ENCODE results near the gene PDX1. TPM values are rescaled to one million over a fixed set of nuclear protein-coding genes. Genes with fewer than 3 reads are reported as not detected.
A peak's percentile ranks its signal among the peaks of the same experiment; 100 is the strongest.
"Not testable (repeated sequence)": the region's sequence is repeated elsewhere in the genome, so short reads cannot be mapped to it uniquely, and the experiment has no call there.

The PDX1 gene
- polyA plus RNA-seq, 1 donor from 2014 or later = not detected

- Mint-ChIP-seq H3K4me3 (no peak overlapping the region), H3K27me3 (peaks cover 69% of the 10 kb centered on the region), H3K27ac (peak overlapping the region in 1 of 3 donors; percentile 54), H3K9me3 (no peaks in the 10 kb centered on the region), H3K4me1 (peaks cover 7 to 13% (median 9%) of the 10 kb centered on the region in 3 donors), H3K36me3 (no peaks in the 10 kb centered on the region)
These were observed 40.2 kb downstream of the PDX1 start for GRCh38 chr13:27959976-27960361.

GRCh38 chr13:27960362-27961226 lies 40.8 kb downstream of the PDX1 start:
- H3K9me3 Mint-ChIP-seq = no peaks in the 10 kb centered on the region
- peaks cover 69% of the 10 kb centered on the region for H3K27me3 Mint-ChIP-seq
- H3K4me3 Mint-ChIP-seq = peak overlapping the region; percentile 40 to 82 (median 76)
- H3K4me1 Mint-ChIP-seq = peaks cover 5 to 11% (median 9%) of the 10 kb centered on the region in 3 donors
- H3K36me3 Mint-ChIP-seq = no peaks in the 10 kb centered on the region
- peak overlapping the region in 1 of 3 donors; percentile 71 for H3K27ac Mint-ChIP-seq

- H3K27me3 Mint-ChIP-seq = peaks cover 73% of the 10 kb centered on the region
- H3K36me3 Mint-ChIP-seq = no peaks in the 10 kb centered on the region
- H3K9me3 Mint-ChIP-seq = peaks cover 0 to 1% (median 0%) of the 10 kb centered on the region in 3 donors
- peak overlapping the region; percentile 34 to 76 (median 65) for H3K4me3 Mint-ChIP-seq
- H3K27ac Mint-ChIP-seq = peak overlapping the region in 1 of 3 donors; percentile 76
- H3K4me1 Mint-ChIP-seq = peaks cover 7 to 11% (median 9%) of the 10 kb centered on the region in 3 donors
These were observed 41.7 kb downstream of the PDX1 start for GRCh38 chr13:27961227-27962085.

GRCh38 chr13:27962128-27962841 lies 42.5 kb downstream of the PDX1 start:
- peak overlapping the region in 2 of 4 donors; percentile 22 to 76 for H3K4me3 Mint-ChIP-seq
- H3K27me3 Mint-ChIP-seq = peaks cover 74% of the 10 kb centered on the region
- H3K36me3 Mint-ChIP-seq = no peaks in the 10 kb centered on the region
- H3K9me3 Mint-ChIP-seq = peaks cover 0 to 1% (median 0%) of the 10 kb centered on the region in 3 donors
- H3K27ac Mint-ChIP-seq = peak overlapping the region in 1 of 3 donors; percentile 76
- peaks cover 9 to 14% (median 12%) of the 10 kb centered on the region in 3 donors for H3K4me1 Mint-ChIP-seq

- no peak overlapping the region for H3K27ac Mint-ChIP-seq
- peaks cover 15 to 18% (median 16%) of the 10 kb centered on the region in 3 donors for H3K4me1 Mint-ChIP-seq
- peaks cover 0 to 1% (median 0%) of the 10 kb centered on the region in 3 donors for H3K9me3 Mint-ChIP-seq
- peak overlapping the region in 1 of 4 donors; percentile 57 for H3K4me3 Mint-ChIP-seq
- peaks cover 76% of the 10 kb centered on the region for H3K27me3 Mint-ChIP-seq
- no peaks in the 10 kb centered on the region for H3K36me3 Mint-ChIP-seq
These were observed 43.2 kb downstream of the PDX1 start for GRCh38 chr13:27962982-27963381.

GRCh38 chr13:27963491-27963890 lies 43.7 kb downstream of the PDX1 start:
- Mint-ChIP-seq H3K4me1 (peaks cover 16 to 18% (median 16%) of the 10 kb centered on the region in 3 donors), H3K27me3 (peaks cover 72% of the 10 kb centered on the region), H3K36me3 (no peaks in the 10 kb centered on the region), H3K27ac (no peak overlapping the region), H3K9me3 (peaks cover 0 to 1% (median 0%) of the 10 kb centered on the region in 3 donors), H3K4me3 (peak overlapping the region in 1 of 4 donors; percentile 57)

- H3K4me3 Mint-ChIP-seq, H3K36me3 Mint-ChIP-seq, H3K27ac Mint-ChIP-seq, H3K9me3 Mint-ChIP-seq: not testable (repeated sequence)
- peaks cover 18 to 20% (median 18%) of the 10 kb centered on the region in 3 donors for H3K4me1 Mint-ChIP-seq
- H3K27me3 Mint-ChIP-seq = peaks cover 68% of the 10 kb centered on the region
These were observed 44.4 kb downstream of the PDX1 start for GRCh38 chr13:27964206-27964605.

GRCh38 chr13:27964741-27965323 lies 45.0 kb downstream of the PDX1 start:
- H3K27me3 Mint-ChIP-seq = peaks cover 70% of the 10 kb centered on the region

GRCh38 chr13:27965343-27965739 lies 45.5 kb downstream of the PDX1 start:
- Mint-ChIP-seq H3K36me3 (no peaks in the 10 kb centered on the region), H3K4me1 (peaks cover 19 to 28% (median 21%) of the 10 kb centered on the region in 3 donors), H3K27ac (peak overlapping the region in 1 of 3 donors; percentile 76), H3K4me3 (no peak overlapping the region), H3K9me3 (peaks cover 0 to 1% (median 0%) of the 10 kb centered on the region in 3 donors), H3K27me3 (peaks cover 69% of the 10 kb centered on the region)

More at GRCh38 chr13:27964741-27965323, 45.0 kb downstream of the PDX1 start:
- H3K9me3 Mint-ChIP-seq = peaks cover 0 to 1% (median 0%) of the 10 kb centered on the region in 3 donors
- H3K4me1 Mint-ChIP-seq = peaks cover 22 to 26% (median 23%) of the 10 kb centered on the region in 3 donors
- no peak overlapping the region for H3K4me3 Mint-ChIP-seq
- H3K27ac Mint-ChIP-seq = no peak overlapping the region
- no peaks in the 10 kb centered on the region for H3K36me3 Mint-ChIP-seq

- H3K9me3 Mint-ChIP-seq = peaks cover 0 to 1% (median 0%) of the 10 kb centered on the region in 3 donors
- H3K4me1 Mint-ChIP-seq = peaks cover 18 to 28% (median 19%) of the 10 kb centered on the region in 3 donors
- peaks cover 72% of the 10 kb centered on the region for H3K27me3 Mint-ChIP-seq
- H3K27ac Mint-ChIP-seq = peak overlapping the region in 2 of 3 donors; percentile 64 to 76
- H3K4me3 Mint-ChIP-seq = peak overlapping the region in 2 of 4 donors; percentile 46 to 79
- no peaks in the 10 kb centered on the region for H3K36me3 Mint-ChIP-seq
These were observed 46.2 kb downstream of the PDX1 start for GRCh38 chr13:27965740-27966640.

GRCh38 chr13:27966641-27967202 lies 46.9 kb downstream of the PDX1 start:
- Mint-ChIP-seq H3K9me3 (peaks cover 0 to 1% (median 0%) of the 10 kb centered on the region in 3 donors), H3K4me3 (peak overlapping the region in 2 of 4 donors; percentile 77 to 80), H3K27me3 (peaks cover 72% of the 10 kb centered on the region)

GRCh38 chr13:27967203-27967735 lies 47.5 kb downstream of the PDX1 start:
- Mint-ChIP-seq H3K27ac (peak overlapping the region; percentile 70 to 90 (median 80)), H3K4me1 (peaks cover 17 to 20% (median 18%) of the 10 kb centered on the region in 3 donors), H3K27me3 (peaks cover 69% of the 10 kb centered on the region), H3K9me3 (peaks cover 0 to 1% (median 0%) of the 10 kb centered on the region in 3 donors), H3K4me3 (peak overlapping the region; percentile 69 to 84 (median 78)), H3K36me3 (no peaks in the 10 kb centered on the region)

More at GRCh38 chr13:27966641-27967202, 46.9 kb downstream of the PDX1 start:
- Mint-ChIP-seq H3K4me1 (peaks cover 17 to 24% (median 18%) of the 10 kb centered on the region in 3 donors), H3K27ac (peak overlapping the region; percentile 70 to 90 (median 80)), H3K36me3 (no peaks in the 10 kb centered on the region)

Measured in IgD-negative memory B cell (primary cell).